Measurements from ENCODE around the gene MEI4.

GRCh38 chr6:77962070-77962469 is 309.2 kb downstream of the MEI4 start:
- TF ChIP-seq, protein P1, sequence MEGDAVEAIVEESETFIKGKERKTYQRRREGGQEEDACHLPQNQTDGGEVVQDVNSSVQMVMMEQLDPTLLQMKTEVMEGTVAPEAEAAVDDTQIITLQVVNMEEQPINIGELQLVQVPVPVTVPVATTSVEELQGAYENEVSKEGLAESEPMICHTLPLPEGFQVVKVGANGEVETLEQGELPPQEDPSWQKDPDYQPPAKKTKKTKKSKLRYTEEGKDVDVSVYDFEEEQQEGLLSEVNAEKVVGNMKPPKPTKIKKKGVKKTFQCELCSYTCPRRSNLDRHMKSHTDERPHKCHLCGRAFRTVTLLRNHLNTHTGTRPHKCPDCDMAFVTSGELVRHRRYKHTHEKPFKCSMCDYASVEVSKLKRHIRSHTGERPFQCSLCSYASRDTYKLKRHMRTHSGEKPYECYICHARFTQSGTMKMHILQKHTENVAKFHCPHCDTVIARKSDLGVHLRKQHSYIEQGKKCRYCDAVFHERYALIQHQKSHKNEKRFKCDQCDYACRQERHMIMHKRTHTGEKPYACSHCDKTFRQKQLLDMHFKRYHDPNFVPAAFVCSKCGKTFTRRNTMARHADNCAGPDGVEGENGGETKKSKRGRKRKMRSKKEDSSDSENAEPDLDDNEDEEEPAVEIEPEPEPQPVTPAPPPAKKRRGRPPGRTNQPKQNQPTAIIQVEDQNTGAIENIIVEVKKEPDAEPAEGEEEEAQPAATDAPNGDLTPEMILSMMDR (IDR thresholded peaks at IDR 0.05): no peak
- TF ChIP-seq POLR2A (IDR thresholded peaks at IDR 0.05): no peak
